ENCODE results near the gene SLC28A2. TPM values are rescaled to one million over a fixed set of nuclear protein-coding genes. Genes with fewer than 3 reads are reported as not detected.

Gene SLC28A2
- polyA plus RNA-seq, 4 donors = 0.41 to 0.76 (median 0.42) TPM; not detected in 1

- no peak for DNase-seq (ENCODE audit: low read depth in 4 of 4, low spot score in 3 of 4)
These were observed 67.6 kb downstream of the SLC28A2 start for GRCh38 chr15:45319472-45320214.

GRCh38 chr15:45320581-45321205 is 68.7 kb downstream of the SLC28A2 start:
- DNase-seq (ENCODE audit: low read depth in 4 of 4, low spot score in 3 of 4) = no peak

GRCh38 chr15:45326280-45326679 is 74.2 kb downstream of the SLC28A2 start:
- DNase-seq (ENCODE audit: low read depth in 4 of 4, low spot score in 3 of 4) = no peak

- no peak for DNase-seq (ENCODE audit: low read depth in 4 of 4, low spot score in 3 of 4)
These were observed 74.7 kb downstream of the SLC28A2 start for GRCh38 chr15:45326741-45327140.

Other genes with a start within 250 kb of the SLC28A2 start
- 10 to 100 TPM; 14.4 to 39.0 (median 28.5) TPM for gene SORD, start 229.0 kb upstream of the SLC28A2 start, polyA plus RNA-seq (ENCODE audit: insufficient read length in 4 of 4)
- under 1 TPM; 0.06 to 0.22 (median 0.10) TPM for gene DUOX2, start 138.1 kb upstream of the SLC28A2 start, polyA plus RNA-seq (ENCODE audit: insufficient read length in 4 of 4)
- gene DUOXA2, start 137.9 kb upstream of the SLC28A2 start, polyA plus RNA-seq (ENCODE audit: insufficient read length in 4 of 4) = not detected
- gene DUOXA1, start 122.4 kb upstream of the SLC28A2 start, polyA plus RNA-seq (ENCODE audit: insufficient read length in 4 of 4) = under 1 TPM; 0.10 to 0.66 (median 0.45) TPM
- gene DUOX1, start 122.2 kb upstream of the SLC28A2 start, polyA plus RNA-seq (ENCODE audit: insufficient read length in 4 of 4) = 1 to 10 TPM; 1.8 to 5.4 (median 2.4) TPM
- 10 to 100 TPM; 13.5 to 19.5 (median 17.2) TPM for gene SHF, start 64.3 kb upstream of the SLC28A2 start, polyA plus RNA-seq (ENCODE audit: insufficient read length in 4 of 4)
- gene GATM, start 126.3 kb downstream of the SLC28A2 start, polyA plus RNA-seq (ENCODE audit: insufficient read length in 4 of 4) = 100 to 1,000 TPM in 3 of 4 donors, 10 to 100 TPM in 1; 19.9 to 256 (median 191) TPM

All from left renal pelvis (tissue), 4 donors.